ENCODE results near the gene PCDHAC1. TPM values are rescaled to one million over a fixed set of nuclear protein-coding genes. Genes with fewer than 3 reads are reported as not detected.

PCDHAC1 gene
- total RNA-seq, 1 donor, result 0.36 TPM

DNA sequence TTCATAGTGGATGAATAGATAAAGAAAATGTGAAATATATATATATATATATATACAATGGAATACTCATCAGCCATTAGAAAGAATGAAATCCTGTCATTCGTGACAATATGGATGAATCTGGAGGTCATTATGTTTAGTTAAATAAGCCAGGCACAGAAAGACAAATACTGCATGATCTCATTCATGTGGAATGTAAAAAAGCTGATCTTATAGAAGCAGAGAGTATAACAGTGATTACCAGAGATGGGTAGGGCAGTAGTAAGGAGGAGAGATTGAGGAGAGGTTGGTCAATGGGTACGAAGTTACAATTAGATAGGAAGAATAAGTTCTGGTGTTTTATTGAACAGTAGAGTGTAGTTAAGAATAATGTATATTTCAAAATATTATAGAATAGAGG, 20.5 kb downstream of the PCDHAC1 start:
- TF ChIP-seq, protein P1, sequence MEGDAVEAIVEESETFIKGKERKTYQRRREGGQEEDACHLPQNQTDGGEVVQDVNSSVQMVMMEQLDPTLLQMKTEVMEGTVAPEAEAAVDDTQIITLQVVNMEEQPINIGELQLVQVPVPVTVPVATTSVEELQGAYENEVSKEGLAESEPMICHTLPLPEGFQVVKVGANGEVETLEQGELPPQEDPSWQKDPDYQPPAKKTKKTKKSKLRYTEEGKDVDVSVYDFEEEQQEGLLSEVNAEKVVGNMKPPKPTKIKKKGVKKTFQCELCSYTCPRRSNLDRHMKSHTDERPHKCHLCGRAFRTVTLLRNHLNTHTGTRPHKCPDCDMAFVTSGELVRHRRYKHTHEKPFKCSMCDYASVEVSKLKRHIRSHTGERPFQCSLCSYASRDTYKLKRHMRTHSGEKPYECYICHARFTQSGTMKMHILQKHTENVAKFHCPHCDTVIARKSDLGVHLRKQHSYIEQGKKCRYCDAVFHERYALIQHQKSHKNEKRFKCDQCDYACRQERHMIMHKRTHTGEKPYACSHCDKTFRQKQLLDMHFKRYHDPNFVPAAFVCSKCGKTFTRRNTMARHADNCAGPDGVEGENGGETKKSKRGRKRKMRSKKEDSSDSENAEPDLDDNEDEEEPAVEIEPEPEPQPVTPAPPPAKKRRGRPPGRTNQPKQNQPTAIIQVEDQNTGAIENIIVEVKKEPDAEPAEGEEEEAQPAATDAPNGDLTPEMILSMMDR (IDR thresholded peaks at IDR 0.05; ENCODE audit: extremely low read depth, low read depth, low read length), result no peak
- no peaks in the 10 kb centered on the region for H4K20me1 ChIP-seq (ENCODE audit: insufficient read depth, low read length)
- H2AFZ ChIP-seq (ENCODE audit: low read length), result no peak overlapping the region
- no peak for DNase-seq (ENCODE audit: insufficient read length, low spot score, missing footprints)
- H3K4me2 ChIP-seq (ENCODE audit: insufficient read depth, low read length), result no peak overlapping the region
- H3K9me3 ChIP-seq (ENCODE audit: low read depth, low read length), result no peaks in the 10 kb centered on the region
- H3K79me2 ChIP-seq (ENCODE audit: insufficient read depth, low read length), result no peaks in the 10 kb centered on the region
- no peaks in the 10 kb centered on the region for H3K4me1 ChIP-seq (ENCODE audit: insufficient read depth, low read length)
- H3K27ac ChIP-seq (ENCODE audit: low read depth, low read length), result no peak overlapping the region
- no peaks in the 10 kb centered on the region for H3K36me3 ChIP-seq (ENCODE audit: insufficient read depth, low read length)
- no peaks in the 10 kb centered on the region for H3K27me3 ChIP-seq (ENCODE audit: insufficient read depth, low read length)
- no peak overlapping the region for H3K4me3 ChIP-seq (ENCODE audit: insufficient read depth, low read length)

DNA sequence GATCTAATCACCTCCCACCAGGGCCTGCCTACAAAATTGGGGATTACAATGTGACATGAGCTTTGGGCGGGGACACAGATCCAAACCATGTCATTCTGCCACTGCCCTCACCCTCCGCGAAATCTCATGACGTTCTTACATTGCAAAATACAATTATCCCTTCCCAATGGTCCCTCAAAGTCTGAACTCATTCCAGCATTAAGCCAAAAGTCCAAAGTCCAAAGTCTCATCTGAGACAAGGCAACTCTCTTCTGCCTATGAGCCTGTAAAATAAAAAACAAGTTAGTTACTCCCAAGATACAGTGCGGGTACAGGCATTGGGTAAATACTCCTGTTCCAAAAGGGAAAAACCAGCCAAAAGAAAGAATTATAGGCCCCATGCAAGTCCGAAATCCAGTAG, 25.5 kb downstream of the PCDHAC1 start:
- TF ChIP-seq, protein P1 (IDR thresholded peaks at IDR 0.05; ENCODE audit: extremely low read depth, low read depth, low read length), result no peak
- Histone ChIP-seq H3K4me1 (ENCODE audit: insufficient read depth, low read length) (no peaks in the 10 kb centered on the region), H3K9me3 (ENCODE audit: low read depth, low read length) (no peaks in the 10 kb centered on the region), H3K27me3 (ENCODE audit: insufficient read depth, low read length) (no peaks in the 10 kb centered on the region), H2AFZ (ENCODE audit: low read length) (no peak overlapping the region), H3K36me3 (ENCODE audit: insufficient read depth, low read length) (no peaks in the 10 kb centered on the region), H3K79me2 (ENCODE audit: insufficient read depth, low read length) (no peaks in the 10 kb centered on the region), H4K20me1 (ENCODE audit: insufficient read depth, low read length) (no peaks in the 10 kb centered on the region), H3K27ac (ENCODE audit: low read depth, low read length) (no peak overlapping the region), H3K4me2 (ENCODE audit: insufficient read depth, low read length) (no peak overlapping the region), H3K4me3 (ENCODE audit: insufficient read depth, low read length) (no peak overlapping the region)
- no peak for DNase-seq (ENCODE audit: insufficient read length, low spot score, missing footprints)

DNA sequence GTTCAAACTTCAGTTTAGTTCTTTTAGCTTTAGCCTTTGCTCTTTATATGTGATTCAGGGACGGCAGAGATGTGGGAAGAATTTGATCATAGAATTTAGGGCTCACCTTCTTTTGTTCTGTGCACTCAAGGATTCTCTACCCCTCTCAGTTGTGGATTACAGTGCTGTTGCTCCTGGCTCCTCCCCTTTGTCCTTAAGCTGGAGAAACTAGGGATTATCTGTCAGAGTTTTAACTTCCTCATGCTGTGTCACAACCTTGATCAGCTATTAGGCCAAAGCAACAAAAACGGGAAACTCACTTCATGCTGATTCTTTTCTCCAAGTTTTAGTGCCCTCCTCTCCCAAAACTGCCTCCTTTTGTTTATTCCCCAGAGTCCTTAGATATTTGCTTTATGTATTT, 27.1 kb downstream of the PCDHAC1 start:
- no peaks in the 10 kb centered on the region for H3K27me3 ChIP-seq (ENCODE audit: insufficient read depth, low read length)
- no peak overlapping the region for H3K27ac ChIP-seq (ENCODE audit: low read depth, low read length)
- H3K4me2 ChIP-seq (ENCODE audit: insufficient read depth, low read length), result no peak overlapping the region
- no peaks in the 10 kb centered on the region for H4K20me1 ChIP-seq (ENCODE audit: insufficient read depth, low read length)
- no peak for DNase-seq (ENCODE audit: insufficient read length, low spot score, missing footprints)
- no peak overlapping the region for H2AFZ ChIP-seq (ENCODE audit: low read length)
- no peaks in the 10 kb centered on the region for H3K9me3 ChIP-seq (ENCODE audit: low read depth, low read length)
- H3K36me3 ChIP-seq (ENCODE audit: insufficient read depth, low read length), result no peaks in the 10 kb centered on the region
- no peaks in the 10 kb centered on the region for H3K4me1 ChIP-seq (ENCODE audit: insufficient read depth, low read length)
- H3K4me3 ChIP-seq (ENCODE audit: insufficient read depth, low read length), result no peak overlapping the region
- H3K79me2 ChIP-seq (ENCODE audit: insufficient read depth, low read length), result no peaks in the 10 kb centered on the region
- TF ChIP-seq, protein P1 (IDR thresholded peaks at IDR 0.05; ENCODE audit: extremely low read depth, low read depth, low read length), result no peak

DNA sequence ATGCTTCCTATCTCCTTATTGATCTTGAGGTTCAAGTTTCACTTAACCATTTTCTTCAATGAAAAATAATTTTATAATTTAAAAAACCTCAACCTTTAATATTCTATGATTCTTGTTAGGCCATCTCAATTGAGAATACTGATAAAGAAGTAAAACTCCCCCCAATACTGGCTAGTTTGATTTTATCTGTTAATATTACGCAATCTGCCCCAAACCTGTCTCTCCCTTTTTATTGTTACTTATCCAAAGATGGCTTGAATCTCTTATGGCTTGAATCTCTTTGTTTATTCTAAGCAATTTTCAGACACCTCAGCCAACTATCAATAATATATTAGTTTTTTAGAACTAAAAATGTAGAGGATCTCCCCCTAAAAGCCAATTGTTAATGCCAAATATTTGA, 36.1 kb downstream of the PCDHAC1 start:
- H3K27me3 ChIP-seq (ENCODE audit: insufficient read depth, low read length), result no peaks in the 10 kb centered on the region
- H3K36me3 ChIP-seq (ENCODE audit: insufficient read depth, low read length), result no peaks in the 10 kb centered on the region
- H3K27ac ChIP-seq (ENCODE audit: low read depth, low read length), result no peak overlapping the region
- H3K79me2 ChIP-seq (ENCODE audit: insufficient read depth, low read length), result no peaks in the 10 kb centered on the region
- no peaks in the 10 kb centered on the region for H3K9me3 ChIP-seq (ENCODE audit: low read depth, low read length)
- TF ChIP-seq, protein P1 (IDR thresholded peaks at IDR 0.05; ENCODE audit: extremely low read depth, low read depth, low read length), result no peak
- H3K4me1 ChIP-seq (ENCODE audit: insufficient read depth, low read length), result no peaks in the 10 kb centered on the region
- no peak overlapping the region for H3K4me3 ChIP-seq (ENCODE audit: insufficient read depth, low read length)
- H4K20me1 ChIP-seq (ENCODE audit: insufficient read depth, low read length), result no peaks in the 10 kb centered on the region
- H3K4me2 ChIP-seq (ENCODE audit: insufficient read depth, low read length), result no peak overlapping the region
- no peak overlapping the region for H2AFZ ChIP-seq (ENCODE audit: low read length)
- no peak for DNase-seq (ENCODE audit: insufficient read length, low spot score, missing footprints)
